Body of pancreas (tissue), 4 donors: ENCODE data around the gene COQ10B.

Experiments
- CTCF ChIP-seq, 7 experiments: fragments of 450-650 bp in 4 of 7; fragments of 200-600 bp in 3 of 7; sonication (generic) in 3 of 7; IDR thresholded peaks; one replicate each; pipeline ENCODE4 v1.5.1; 2016 to 2019; ENCODE audit warnings: antibody characterized with exemption in 7 of 7
- POLR2A ChIP-seq, 3 donors: fragments of 450-650 bp; IDR thresholded peaks; one replicate each; pipeline ENCODE4 v1.6.1; 2016; ENCODE audit warnings: antibody characterized with exemption in 3 of 3, mild to moderate bottlenecking in 2 of 3

GRCh38 chr2:197414515-197414914, 38.8 kb upstream of the COQ10B start:
- TF ChIP-seq POLR2A (IDR thresholded peaks at IDR 0.05) (no peak), CTCF (IDR thresholded peaks at IDR 0.05) (no peak)
